ENCODE measurements around the gene TRMT44. TPM values are rescaled to one million over a fixed set of nuclear protein-coding genes. Genes with fewer than 3 reads are reported as not detected.
"Not testable (repeated sequence)": the region's sequence is repeated elsewhere in the genome, so short reads cannot be mapped to it uniquely, and the experiment has no call there.

TRMT44 gene
- total RNA-seq, 1 experiment from 2014 or later, result 22.9 TPM

GRCh38 chr4:8510611-8511285 is 70.2 kb downstream of the TRMT44 start:
- Histone ChIP-seq H3K27me3 (replicated peaks; ENCODE audit: insufficient read depth, low read depth, low read length, poor library complexity) (peaks cover 4% of the 10 kb centered on the region), H3K27ac (ENCODE audit: low read depth, low read length, poor library complexity, severe bottlenecking) (no peak overlapping the region), H3K9me3 (ENCODE audit: low read depth, low read length, poor library complexity, severe bottlenecking) (no peaks in the 10 kb centered on the region), H3K4me3 (ENCODE audit: low read depth, low read length, poor library complexity, severe bottlenecking) (no peak overlapping the region), H3K4me1 (ENCODE audit: insufficient read depth, low read length, poor library complexity, severe bottlenecking) (no peaks in the 10 kb centered on the region), H3K36me3 (ENCODE audit: insufficient read depth, low read length, poor library complexity, severe bottlenecking) (no peaks in the 10 kb centered on the region)
- CTCF ChIA-PET, result no interaction called here
- DNase-seq (ENCODE audit: low spot score), result no peak
- intact Hi-C loops (cut with micrococcal nuclease; ENCODE audit: unreplicated experiment), result no loop called here
- no TSS peak for BruUV-seq (replicated peaks)
- no peak for TF ChIP-seq CTCF (conservative IDR thresholded peaks at IDR 0.05; ENCODE audit: low read depth, low read length)
- no peak for TF ChIP-seq EZH2 (IDR thresholded peaks at IDR 0.05; ENCODE audit: borderline replicate concordance, low read depth, low read length, poor library complexity, severe bottlenecking)
- POLR2A ChIA-PET (ENCODE audit: low non-redundant PET), result no interaction called here

GRCh38 chr4:8512510-8512909 is 71.9 kb downstream of the TRMT44 start:
- DNase-seq (ENCODE audit: low spot score), result no peak
- BruUV-seq (replicated peaks), result no TSS peak
- intact Hi-C loops (cut with micrococcal nuclease; ENCODE audit: unreplicated experiment), result no loop called here
- TF ChIP-seq CTCF (conservative IDR thresholded peaks at IDR 0.05; ENCODE audit: low read depth, low read length) (no peak), EZH2 (IDR thresholded peaks at IDR 0.05; ENCODE audit: borderline replicate concordance, low read depth, low read length, poor library complexity, severe bottlenecking) (no peak)
- H3K9me3 ChIP-seq (ENCODE audit: low read depth, low read length, poor library complexity, severe bottlenecking), result no peaks in the 10 kb centered on the region
- CTCF ChIA-PET, result no interaction called here
- H3K4me3 ChIP-seq (ENCODE audit: low read depth, low read length, poor library complexity, severe bottlenecking), result no peak overlapping the region
- no peak overlapping the region for H3K27ac ChIP-seq (ENCODE audit: low read depth, low read length, poor library complexity, severe bottlenecking)
- no peaks in the 10 kb centered on the region for H3K4me1 ChIP-seq (ENCODE audit: insufficient read depth, low read length, poor library complexity, severe bottlenecking)
- no peaks in the 10 kb centered on the region for H3K36me3 ChIP-seq (ENCODE audit: insufficient read depth, low read length, poor library complexity, severe bottlenecking)
- POLR2A ChIA-PET (ENCODE audit: low non-redundant PET), result no interaction called here
- H3K27me3 ChIP-seq (replicated peaks; ENCODE audit: insufficient read depth, low read depth, low read length, poor library complexity), result peaks cover 4% of the 10 kb centered on the region

- DNase-seq (ENCODE audit: low spot score); H3K27me3 ChIP-seq (replicated peaks; ENCODE audit: insufficient read depth, low read depth, low read length, poor library complexity); H3K4me1 ChIP-seq (ENCODE audit: insufficient read depth, low read length, poor library complexity, severe bottlenecking); CTCF ChIA-PET; H3K4me3 ChIP-seq (ENCODE audit: low read depth, low read length, poor library complexity, severe bottlenecking); H3K9me3 ChIP-seq (ENCODE audit: low read depth, low read length, poor library complexity, severe bottlenecking); H3K27ac ChIP-seq (ENCODE audit: low read depth, low read length, poor library complexity, severe bottlenecking); intact Hi-C loops (cut with micrococcal nuclease; ENCODE audit: unreplicated experiment); H3K36me3 ChIP-seq (ENCODE audit: insufficient read depth, low read length, poor library complexity, severe bottlenecking); BruUV-seq (replicated peaks); POLR2A ChIA-PET (ENCODE audit: low non-redundant PET): not testable (repeated sequence)
These were observed 72.5 kb downstream of the TRMT44 start for GRCh38 chr4:8513080-8513479.

- no peaks in the 10 kb centered on the region for H3K9me3 ChIP-seq (ENCODE audit: low read depth, low read length, poor library complexity, severe bottlenecking)
- H3K4me1 ChIP-seq (ENCODE audit: insufficient read depth, low read length, poor library complexity, severe bottlenecking), result no peaks in the 10 kb centered on the region
- ChIA-PET POLR2A (ENCODE audit: low non-redundant PET) (no interaction called here), CTCF (no interaction called here)
- H3K27me3 ChIP-seq (replicated peaks; ENCODE audit: insufficient read depth, low read depth, low read length, poor library complexity), result peaks cover 4% of the 10 kb centered on the region
- no peak for DNase-seq (ENCODE audit: low spot score)
- no peaks in the 10 kb centered on the region for H3K36me3 ChIP-seq (ENCODE audit: insufficient read depth, low read length, poor library complexity, severe bottlenecking)
- intact Hi-C loops (cut with micrococcal nuclease; ENCODE audit: unreplicated experiment), result no loop called here
- BruUV-seq (replicated peaks), result no TSS peak
- no peak overlapping the region for H3K4me3 ChIP-seq (ENCODE audit: low read depth, low read length, poor library complexity, severe bottlenecking)
- H3K27ac ChIP-seq (ENCODE audit: low read depth, low read length, poor library complexity, severe bottlenecking), result no peak overlapping the region
- TF ChIP-seq EZH2 (IDR thresholded peaks at IDR 0.05; ENCODE audit: borderline replicate concordance, low read depth, low read length, poor library complexity, severe bottlenecking) (no peak), CTCF (conservative IDR thresholded peaks at IDR 0.05; ENCODE audit: low read depth, low read length) (no peak)
These were observed 73.4 kb downstream of the TRMT44 start for GRCh38 chr4:8513931-8514330.

All from A673 (cell line).